Activated CD8-positive, alpha-beta T cell treated with anti-CD3 and anti-CD28 coated beads, Interleukin-2, amount 10 ng/mL, durations not matched to agents 7 days and 5 days (primary cell): ENCODE data around the gene NUP54. TPM values are rescaled to one million over a fixed set of nuclear protein-coding genes. Genes with fewer than 3 reads are reported as not detected.
A peak's percentile ranks its signal among the peaks of the same experiment; 100 is the strongest.

Experiments used
- ATAC-seq: fragments of 150-1000 bp; cut with Tn5 transposase; one replicate; pipeline ENCODE4 v1.10.0; 2021; ENCODE audit warnings: moderate library complexity
- CTCF ChIA-PET: fragments of 350-600 bp; sonication (Branson Sonifier 250); formaldehyde crosslinking; loops from one replicate; lab custom pipeline; 2021; ENCODE audit warnings: antibody characterized with exemption; lab: Charles Lee
- POLR2A ChIA-PET: fragments of 350-600 bp; sonication (Branson Sonifier 250); formaldehyde crosslinking; loops from one replicate; lab custom pipeline; 2021; ENCODE audit warnings: antibody characterized with exemption; lab: Charles Lee
- DNase-seq: peaks from one replicate; pipeline ENCODE4 v3.0.0-alpha.2; 2020
- H3K27ac Mint-ChIP-seq: one replicate; pipeline ENCODE4 v1.8.0; 2021; ENCODE audit warnings: mild to moderate bottlenecking, mixed read lengths
- H3K27me3 Mint-ChIP-seq: one replicate; pipeline ENCODE4 v1.8.0; 2021; ENCODE audit warnings: low read depth, mixed read lengths
- H3K36me3 Mint-ChIP-seq: one replicate; pipeline ENCODE4 v1.8.0; 2021; ENCODE audit warnings: low read depth, mixed read lengths
- H3K4me1 Mint-ChIP-seq: one replicate; pipeline ENCODE4 v1.8.0; 2021; ENCODE audit warnings: low read depth, mixed read lengths
- H3K4me3 Mint-ChIP-seq: one replicate; pipeline ENCODE4 v1.8.0; 2021; ENCODE audit warnings: mild to moderate bottlenecking, mixed read lengths
- H3K9me3 Mint-ChIP-seq: one replicate; pipeline ENCODE4 v1.8.0; 2022; ENCODE audit warnings: mixed read lengths; ENCODE audit not compliant: insufficient read depth
- total RNA-seq, 2 experiments: library from RNA; stranded (reverse); gene quantifications; one replicate each; pipeline ENCODE4 v1.2.3, GENCODE V29; 2021

Gene NUP54
- total RNA-seq, 2 experiments from 2014 or later = 56.8 to 64.1 TPM

DNA sequence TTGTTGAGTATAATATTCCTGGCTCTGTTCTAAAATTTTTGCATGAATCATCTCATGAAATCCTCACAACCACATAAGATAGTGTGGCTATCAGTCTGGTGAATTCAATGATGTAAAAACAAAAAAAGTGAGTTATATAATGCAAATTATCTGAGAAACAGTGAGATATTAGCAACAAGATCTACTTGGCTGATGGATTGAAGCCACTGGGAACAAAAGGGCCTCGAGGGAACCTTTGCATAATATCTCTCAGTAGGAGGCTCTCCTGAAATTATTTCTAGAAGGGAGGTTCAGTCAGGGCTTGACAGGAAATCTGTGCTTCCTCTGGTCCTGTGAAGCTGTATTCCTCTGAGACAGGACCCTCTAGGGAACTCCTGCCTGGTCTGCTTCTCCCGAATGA, 30.1 kb upstream of the NUP54 start:
- DNase-seq = no peak
- ATAC-seq = no peak
- Mint-ChIP-seq H3K9me3 (no peaks in the 10 kb centered on the region), H3K36me3 (peaks cover 2% of the 10 kb centered on the region), H3K4me1 (no peaks in the 10 kb centered on the region), H3K4me3 (no peak overlapping the region), H3K27me3 (no peaks in the 10 kb centered on the region), H3K27ac (no peak overlapping the region)
- ChIA-PET POLR2A (interaction anchor here (1.1 kb wide), 1 partner anchor 327 kb away, joined by 3 read pairs; no protein-coding TSS in a partner anchor), CTCF (interaction anchor here (1.2 to 7.4 kb wide), 7 partner anchors 11 to 326 kb away, joined by 3 to 130 read pairs (median 10); partner anchors contain the start of gene STBD1)

GRCh38 chr4:76177709-76178108, 29.5 kb upstream of the NUP54 start:
- H3K4me3 Mint-ChIP-seq = no peak overlapping the region
- no peak overlapping the region for H3K27ac Mint-ChIP-seq
- no peaks in the 10 kb centered on the region for H3K4me1 Mint-ChIP-seq
- no peaks in the 10 kb centered on the region for H3K27me3 Mint-ChIP-seq
- H3K9me3 Mint-ChIP-seq = no peaks in the 10 kb centered on the region
- ATAC-seq = no peak
- ChIA-PET CTCF (interaction anchor here (1.2 to 7.4 kb wide), 3 partner anchors 11 to 327 kb away, joined by 3 to 130 read pairs (median 4); no protein-coding TSS in a partner anchor), POLR2A (interaction anchor here (1.1 kb wide), 1 partner anchor 327 kb away, joined by 3 read pairs; no protein-coding TSS in a partner anchor)
- peaks cover 2% of the 10 kb centered on the region for H3K36me3 Mint-ChIP-seq
- no peak for DNase-seq

DNA sequence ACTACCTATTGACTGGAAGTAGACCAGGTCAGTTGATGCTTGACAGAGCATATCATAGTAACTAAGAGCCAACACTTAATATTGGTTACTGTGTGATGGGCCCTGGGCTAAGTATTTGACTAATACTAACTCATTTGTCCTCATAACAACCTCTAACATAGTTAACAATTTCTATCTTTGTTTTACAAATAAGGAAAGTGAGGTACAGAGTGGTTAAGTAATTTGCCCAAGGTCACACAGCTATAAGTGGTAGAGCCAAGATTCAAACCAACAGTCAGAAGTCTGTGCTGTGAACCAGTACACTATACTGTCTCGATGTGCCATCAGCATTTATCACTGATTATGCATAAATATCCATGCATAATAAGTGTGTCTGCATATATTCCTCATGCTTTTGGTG, 27.1 kb upstream of the NUP54 start:
- ATAC-seq (no peak), DNase-seq (no peak)
- Mint-ChIP-seq H3K9me3 (no peaks in the 10 kb centered on the region), H3K4me3 (no peak overlapping the region), H3K36me3 (peaks cover 2% of the 10 kb centered on the region), H3K27ac (no peak overlapping the region), H3K27me3 (no peaks in the 10 kb centered on the region), H3K4me1 (no peaks in the 10 kb centered on the region)
- CTCF ChIA-PET = interaction anchor here (7.4 kb wide), 1 partner anchor 202 kb away, joined by 130 read pairs; no protein-coding TSS in a partner anchor
- POLR2A ChIA-PET = no interaction called here

- H3K27me3 Mint-ChIP-seq = no peaks in the 10 kb centered on the region
- no peak for DNase-seq
- no peak overlapping the region for H3K27ac Mint-ChIP-seq
- H3K4me3 Mint-ChIP-seq = no peak overlapping the region
- H3K4me1 Mint-ChIP-seq = no peaks in the 10 kb centered on the region
- H3K36me3 Mint-ChIP-seq = peaks cover 2% of the 10 kb centered on the region
- POLR2A ChIA-PET = no interaction called here
- ATAC-seq = no peak
- CTCF ChIA-PET = interaction anchor here (1.3 kb wide), 1 partner anchor 203 kb away, joined by 3 read pairs; no protein-coding TSS in a partner anchor
- no peaks in the 10 kb centered on the region for H3K9me3 Mint-ChIP-seq
Measured at GRCh38 chr4:76174216-76174615, 26.0 kb upstream of the NUP54 start.

GRCh38 chr4:76168688-76169087, 20.5 kb upstream of the NUP54 start:
- Mint-ChIP-seq H3K4me1 (no peaks in the 10 kb centered on the region), H3K36me3 (peaks cover 1% of the 10 kb centered on the region), H3K4me3 (no peak overlapping the region), H3K9me3 (no peaks in the 10 kb centered on the region), H3K27ac (no peak overlapping the region), H3K27me3 (no peaks in the 10 kb centered on the region)
- ATAC-seq = no peak
- ChIA-PET POLR2A (no interaction called here), CTCF (interaction anchor here (0.5 to 1.9 kb wide), 4 partner anchors 11 to 209 kb away, joined by 3 to 8 read pairs (median 4); no protein-coding TSS in a partner anchor)
- no peak for DNase-seq

DNA sequence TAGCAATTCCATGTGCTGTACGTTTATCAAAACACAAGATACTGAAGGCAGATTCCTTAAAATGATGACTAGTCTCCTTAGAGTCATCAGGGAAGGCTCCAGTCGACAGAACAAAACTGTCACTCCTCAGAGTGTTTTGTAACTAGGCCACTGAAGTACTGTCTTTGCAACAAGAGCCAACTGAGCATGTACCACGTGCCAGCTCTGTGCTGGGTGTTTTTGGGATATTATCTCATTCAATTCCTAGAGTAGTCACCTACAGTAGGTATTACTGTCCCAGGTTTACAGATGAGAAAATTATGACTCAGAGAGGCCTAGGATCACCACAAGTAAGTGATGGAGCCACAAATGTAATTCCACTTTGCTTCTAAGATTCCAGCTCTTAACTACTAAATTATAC, 18.3 kb upstream of the NUP54 start:
- ChIA-PET CTCF (interaction anchor here (1.2 to 1.3 kb wide), 2 partner anchors 12 to 13 kb away, joined by 3 to 5 read pairs; no protein-coding TSS in a partner anchor), POLR2A (no interaction called here)
- no peak overlapping the region for H3K4me3 Mint-ChIP-seq
- ATAC-seq (no peak), DNase-seq (no peak)
- no peak overlapping the region for H3K27ac Mint-ChIP-seq
- no peaks in the 10 kb centered on the region for H3K27me3 Mint-ChIP-seq
- H3K4me1 Mint-ChIP-seq = no peaks in the 10 kb centered on the region
- H3K9me3 Mint-ChIP-seq = no peaks in the 10 kb centered on the region
- H3K36me3 Mint-ChIP-seq = peaks cover 1% of the 10 kb centered on the region

GRCh38 chr4:76160355-76160754, 12.2 kb upstream of the NUP54 start:
- H3K4me3 Mint-ChIP-seq = no peak overlapping the region
- DNase-seq = no peak
- H3K9me3 Mint-ChIP-seq = no peaks in the 10 kb centered on the region
- peaks cover 5% of the 10 kb centered on the region for H3K36me3 Mint-ChIP-seq
- ChIA-PET CTCF (interaction anchor here (2.9 kb wide), 1 partner anchor 20 kb away, joined by 9 read pairs; no protein-coding TSS in a partner anchor), POLR2A (no interaction called here)
- no peak overlapping the region for H3K27ac Mint-ChIP-seq
- ATAC-seq = no peak
- H3K27me3 Mint-ChIP-seq = no peaks in the 10 kb centered on the region
- H3K4me1 Mint-ChIP-seq = no peaks in the 10 kb centered on the region

DNA sequence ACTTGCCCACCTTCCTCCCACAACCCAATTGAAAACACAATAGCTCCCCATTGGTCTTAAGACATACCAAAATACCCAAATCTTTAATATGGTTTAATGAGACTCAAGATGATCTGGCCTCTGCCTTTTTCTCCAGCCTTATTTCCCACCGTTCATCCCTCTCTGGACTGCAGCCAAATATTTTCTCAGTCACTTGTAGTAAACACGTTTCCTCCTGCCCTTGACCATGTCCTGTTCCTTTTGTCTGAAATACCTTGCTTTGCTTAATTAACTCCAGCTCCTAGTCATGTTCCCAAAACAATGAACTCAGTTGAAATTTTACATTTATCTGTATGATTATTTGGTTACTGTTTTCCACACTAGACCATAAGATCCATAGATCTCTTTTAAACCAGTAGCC, 8.4 kb upstream of the NUP54 start:
- ChIA-PET POLR2A (no interaction called here), CTCF (interaction anchor here (2.1 kb wide), 1 partner anchor 23 kb away, joined by 10 read pairs; no protein-coding TSS in a partner anchor)
- H3K4me3 Mint-ChIP-seq = no peak overlapping the region
- H3K4me1 Mint-ChIP-seq = no peaks in the 10 kb centered on the region
- DNase-seq = no peak
- H3K27ac Mint-ChIP-seq = no peak overlapping the region
- ATAC-seq = no peak
- no peaks in the 10 kb centered on the region for H3K27me3 Mint-ChIP-seq
- peaks cover 5% of the 10 kb centered on the region for H3K9me3 Mint-ChIP-seq
- peaks cover 9% of the 10 kb centered on the region for H3K36me3 Mint-ChIP-seq

DNA sequence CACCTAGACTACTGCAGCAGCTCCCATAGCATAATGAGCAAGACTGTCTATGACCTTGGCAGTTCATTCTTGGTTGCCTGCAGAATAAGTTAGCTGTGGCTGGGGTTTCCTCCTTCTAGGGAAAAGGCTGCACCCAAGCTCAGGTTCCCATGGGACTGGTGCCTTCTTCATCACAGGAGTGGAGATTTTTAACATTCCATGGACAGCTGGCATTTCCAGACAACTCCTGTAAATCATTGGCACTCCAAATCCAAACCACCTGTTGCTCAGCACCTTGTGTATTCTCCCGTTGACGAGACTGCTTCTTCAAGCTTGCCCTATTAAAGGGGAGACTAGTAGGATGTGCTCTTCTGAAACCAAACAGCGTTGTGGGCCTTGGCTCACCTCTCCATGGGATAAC, 7.8 kb upstream of the NUP54 start:
- no peak overlapping the region for H3K27ac Mint-ChIP-seq
- peaks cover 5% of the 10 kb centered on the region for H3K9me3 Mint-ChIP-seq
- H3K27me3 Mint-ChIP-seq = no peaks in the 10 kb centered on the region
- H3K36me3 Mint-ChIP-seq = peaks cover 6% of the 10 kb centered on the region
- H3K4me1 Mint-ChIP-seq = no peaks in the 10 kb centered on the region
- DNase-seq (no peak), ATAC-seq (no peak)
- no peak overlapping the region for H3K4me3 Mint-ChIP-seq
- CTCF ChIA-PET = interaction anchor here (2.1 kb wide), 1 partner anchor 24 kb away, joined by 10 read pairs; no protein-coding TSS in a partner anchor
- POLR2A ChIA-PET = no interaction called here

GRCh38 chr4:76153356-76153755, 5.2 kb upstream of the NUP54 start:
- Mint-ChIP-seq H3K36me3 (peaks cover 7% of the 10 kb centered on the region), H3K4me3 (no peak overlapping the region)
- POLR2A ChIA-PET = no interaction called here

DNA sequence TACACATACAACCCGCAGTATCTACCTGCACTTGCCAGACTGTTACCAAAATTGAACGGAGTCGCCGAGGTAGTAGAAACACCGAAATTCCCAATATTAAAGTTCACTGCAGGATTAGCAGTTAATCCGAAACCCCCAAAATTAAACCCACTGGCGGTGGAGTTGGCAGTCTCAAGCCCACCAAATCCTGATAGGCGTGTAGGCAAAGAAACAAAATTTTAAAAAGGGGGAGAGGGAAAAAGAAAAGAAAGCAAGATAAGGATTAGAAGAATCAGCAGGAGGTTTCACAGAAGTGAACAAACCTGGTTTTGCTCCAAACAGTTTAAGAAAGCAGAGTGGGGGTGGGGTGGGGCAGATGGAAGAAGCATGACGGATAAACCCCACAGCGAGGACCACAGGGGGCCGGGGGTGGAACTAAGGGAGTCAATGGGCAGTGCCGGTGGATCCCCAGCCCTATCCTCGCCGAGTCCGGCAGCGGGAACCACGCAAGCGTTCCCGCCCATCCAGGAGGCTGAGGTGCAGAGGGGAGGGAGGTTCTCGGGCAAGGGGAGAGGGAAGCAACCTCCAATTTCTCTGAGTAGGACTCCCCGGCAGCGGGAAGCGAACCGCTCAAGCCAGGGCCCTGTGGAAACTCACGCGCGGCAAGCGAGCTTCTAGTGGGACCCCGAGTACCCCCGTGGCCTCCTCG, 599 bp downstream of the NUP54 start:
- H3K4me3 Mint-ChIP-seq = peak overlapping the region; percentile 95
- peak; percentile 65 for DNase-seq
- peak; percentile 59 for ATAC-seq
- H3K27me3 Mint-ChIP-seq = no peaks in the 10 kb centered on the region
- H3K36me3 Mint-ChIP-seq = peaks cover 14% of the 10 kb centered on the region
- no peaks in the 10 kb centered on the region for H3K9me3 Mint-ChIP-seq
- ChIA-PET POLR2A (interaction anchor here (1.0 to 1.5 kb wide), 3 partner anchors 66 to 252 kb away, joined by 3 to 6 read pairs (median 4); no protein-coding TSS in a partner anchor), CTCF (interaction anchor here (0.7 to 2.0 kb wide), 4 partner anchors 32 to 1056 kb away, joined by 3 to 5 read pairs (median 4); no protein-coding TSS in a partner anchor)
- H3K4me1 Mint-ChIP-seq = peaks cover 23% of the 10 kb centered on the region
- peak overlapping the region; percentile 96 for H3K27ac Mint-ChIP-seq

More at GRCh38 chr4:76153356-76153755, 5.2 kb upstream of the NUP54 start:
- H3K27ac Mint-ChIP-seq = no peak overlapping the region
- no peaks in the 10 kb centered on the region for H3K27me3 Mint-ChIP-seq
- CTCF ChIA-PET = no interaction called here
- peaks cover 10% of the 10 kb centered on the region for H3K4me1 Mint-ChIP-seq
- ATAC-seq = no peak
- peaks cover 5% of the 10 kb centered on the region for H3K9me3 Mint-ChIP-seq
- DNase-seq = no peak

GRCh38 chr4:76144546-76144945, 3.7 kb downstream of the NUP54 start:
- H3K27ac Mint-ChIP-seq = no peak overlapping the region
- H3K36me3 Mint-ChIP-seq = peaks cover 37% of the 10 kb centered on the region
- H3K9me3 Mint-ChIP-seq = no peaks in the 10 kb centered on the region
- DNase-seq = no peak
- H3K4me3 Mint-ChIP-seq = no peak overlapping the region
- CTCF ChIA-PET = interaction anchor here (2.0 kb wide), 1 partner anchor 35 kb away, joined by 4 read pairs; no protein-coding TSS in a partner anchor
- POLR2A ChIA-PET = no interaction called here
- H3K4me1 Mint-ChIP-seq = peaks cover 22% of the 10 kb centered on the region
- H3K27me3 Mint-ChIP-seq = no peaks in the 10 kb centered on the region
- no peak for ATAC-seq
